ENCODE results near the gene EXOC4.
"Not testable (repeated sequence)": the region's sequence is repeated elsewhere in the genome, so short reads cannot be mapped to it uniquely, and the experiment has no call there.

Gene EXOC4

GRCh38 chr7:133275008-133275407 is 22.1 kb downstream of the EXOC4 start:
- no peaks in the 10 kb centered on the region for H3F3A ChIP-seq (ENCODE audit: control insufficient read depth, insufficient read depth)
- no peak overlapping the region for H3K4me2 ChIP-seq (ENCODE audit: low read length)
- no peaks in the 10 kb centered on the region for H3K4me1 ChIP-seq (ENCODE audit: control insufficient read depth, low read length)
- H3K79me2 ChIP-seq (ENCODE audit: control insufficient read depth, low read length): peaks cover 9% of the 10 kb centered on the region
- peaks cover 38% of the 10 kb centered on the region for H3K36me3 ChIP-seq (ENCODE audit: control insufficient read depth, low read length)
- H3K4me3 ChIP-seq (ENCODE audit: low read length): no peak overlapping the region
- H4K20me1 ChIP-seq (ENCODE audit: control insufficient read depth, insufficient read depth, low read depth, low read length): 0 out of 2 replicates have a peak, but pooled peaks cover 3% of the 10 kb centered on the region
- H3K27ac ChIP-seq (ENCODE audit: low read depth, low read length): no peak overlapping the region
- H3K27me3 ChIP-seq (ENCODE audit: control insufficient read depth, low read length): no peaks in the 10 kb centered on the region
- no peaks in the 10 kb centered on the region for H3K9me3 ChIP-seq (ENCODE audit: control insufficient read depth, insufficient read depth, low read length)
- no peak for TF ChIP-seq EZH2phosphoT487 (IDR thresholded peaks at IDR 0.05; ENCODE audit: borderline replicate concordance, low read length)
- no peak for TF ChIP-seq CTCF (IDR thresholded peaks at IDR 0.05; ENCODE audit: low read depth, low read length, poor library complexity, severe bottlenecking)
- H3K9me2 ChIP-seq (replicated peaks; ENCODE audit: control insufficient read depth, low read length): no peaks in the 10 kb centered on the region

GRCh38 chr7:133275446-133276095 is 22.7 kb downstream of the EXOC4 start:
- Histone ChIP-seq H3K4me3 (ENCODE audit: low read length) (no peak overlapping the region), H3K36me3 (ENCODE audit: control insufficient read depth, low read length) (peaks cover 38% of the 10 kb centered on the region)
- TF ChIP-seq CTCF (IDR thresholded peaks at IDR 0.05; ENCODE audit: low read depth, low read length, poor library complexity, severe bottlenecking) (no peak), EZH2phosphoT487 (IDR thresholded peaks at IDR 0.05; ENCODE audit: borderline replicate concordance, low read length) (no peak)

GRCh38 chr7:133278975-133279374 is 26.1 kb downstream of the EXOC4 start:
- H3K9me3 ChIP-seq (ENCODE audit: control insufficient read depth, insufficient read depth, low read length); H3K27ac ChIP-seq (ENCODE audit: low read depth, low read length); H3K4me2 ChIP-seq (ENCODE audit: low read length); H3K4me3 ChIP-seq (ENCODE audit: low read length); H3F3A ChIP-seq (ENCODE audit: control insufficient read depth, insufficient read depth); H3K9me2 ChIP-seq (replicated peaks; ENCODE audit: control insufficient read depth, low read length); H3K79me2 ChIP-seq (ENCODE audit: control insufficient read depth, low read length); H4K20me1 ChIP-seq (ENCODE audit: control insufficient read depth, insufficient read depth, low read depth, low read length); H3K27me3 ChIP-seq (ENCODE audit: control insufficient read depth, low read length); H3K4me1 ChIP-seq (ENCODE audit: control insufficient read depth, low read length): not testable (repeated sequence)
- H3K36me3 ChIP-seq (ENCODE audit: control insufficient read depth, low read length): peaks cover 42% of the 10 kb centered on the region

More at GRCh38 chr7:133275446-133276095, 22.7 kb downstream of the EXOC4 start:
- peaks cover 5% of the 10 kb centered on the region; the same call in 1 of the 2 replicates for H3K79me2 ChIP-seq (ENCODE audit: control insufficient read depth, low read length)
- H3K9me3 ChIP-seq (ENCODE audit: control insufficient read depth, insufficient read depth, low read length): no peaks in the 10 kb centered on the region
- H3K27me3 ChIP-seq (ENCODE audit: control insufficient read depth, low read length): no peaks in the 10 kb centered on the region
- no peak overlapping the region for H3K4me2 ChIP-seq (ENCODE audit: low read length)
- H3K4me1 ChIP-seq (ENCODE audit: control insufficient read depth, low read length): no peaks in the 10 kb centered on the region
- no peaks in the 10 kb centered on the region for H3F3A ChIP-seq (ENCODE audit: control insufficient read depth, insufficient read depth)
- 0 out of 2 replicates have a peak, but pooled peaks cover 3% of the 10 kb centered on the region for H4K20me1 ChIP-seq (ENCODE audit: control insufficient read depth, insufficient read depth, low read depth, low read length)
- no peaks in the 10 kb centered on the region for H3K9me2 ChIP-seq (replicated peaks; ENCODE audit: control insufficient read depth, low read length)
- H3K27ac ChIP-seq (ENCODE audit: low read depth, low read length): no peak overlapping the region

GRCh38 chr7:133282094-133282493 is 29.2 kb downstream of the EXOC4 start:
- no peaks in the 10 kb centered on the region for H3K9me3 ChIP-seq (ENCODE audit: control insufficient read depth, insufficient read depth, low read length)
- H3K36me3 ChIP-seq (ENCODE audit: control insufficient read depth, low read length): peaks cover 31% of the 10 kb centered on the region
- peaks cover 11% of the 10 kb centered on the region for H3K79me2 ChIP-seq (ENCODE audit: control insufficient read depth, low read length)
- no peaks in the 10 kb centered on the region for H4K20me1 ChIP-seq (ENCODE audit: control insufficient read depth, insufficient read depth, low read depth, low read length)
- TF ChIP-seq EZH2phosphoT487 (IDR thresholded peaks at IDR 0.05; ENCODE audit: borderline replicate concordance, low read length): no peak
- TF ChIP-seq CTCF (IDR thresholded peaks at IDR 0.05; ENCODE audit: low read depth, low read length, poor library complexity, severe bottlenecking): no peak
- peaks cover 5% of the 10 kb centered on the region for H3K4me1 ChIP-seq (ENCODE audit: control insufficient read depth, low read length)
- no peak overlapping the region for H3K4me3 ChIP-seq (ENCODE audit: low read length)
- H3F3A ChIP-seq (ENCODE audit: control insufficient read depth, insufficient read depth): no peaks in the 10 kb centered on the region
- H3K27me3 ChIP-seq (ENCODE audit: control insufficient read depth, low read length): no peaks in the 10 kb centered on the region
- no peak overlapping the region for H3K27ac ChIP-seq (ENCODE audit: low read depth, low read length)
- no peak overlapping the region for H3K4me2 ChIP-seq (ENCODE audit: low read length)
- H3K9me2 ChIP-seq (replicated peaks; ENCODE audit: control insufficient read depth, low read length): no peaks in the 10 kb centered on the region

All from DOHH2 (cell line).